ENCODE data around the gene UHRF1. TPM values are rescaled to one million over a fixed set of nuclear protein-coding genes. Genes with fewer than 3 reads are reported as not detected.
A peak's percentile ranks its signal among the peaks of the same experiment; 100 is the strongest.

UHRF1 gene
- total RNA-seq, 3 donors from 2014 or later (not counting 1 experiment from before 2014, with no cell fraction given) = 2.8 to 4.6 (median 4.1) TPM

DNA sequence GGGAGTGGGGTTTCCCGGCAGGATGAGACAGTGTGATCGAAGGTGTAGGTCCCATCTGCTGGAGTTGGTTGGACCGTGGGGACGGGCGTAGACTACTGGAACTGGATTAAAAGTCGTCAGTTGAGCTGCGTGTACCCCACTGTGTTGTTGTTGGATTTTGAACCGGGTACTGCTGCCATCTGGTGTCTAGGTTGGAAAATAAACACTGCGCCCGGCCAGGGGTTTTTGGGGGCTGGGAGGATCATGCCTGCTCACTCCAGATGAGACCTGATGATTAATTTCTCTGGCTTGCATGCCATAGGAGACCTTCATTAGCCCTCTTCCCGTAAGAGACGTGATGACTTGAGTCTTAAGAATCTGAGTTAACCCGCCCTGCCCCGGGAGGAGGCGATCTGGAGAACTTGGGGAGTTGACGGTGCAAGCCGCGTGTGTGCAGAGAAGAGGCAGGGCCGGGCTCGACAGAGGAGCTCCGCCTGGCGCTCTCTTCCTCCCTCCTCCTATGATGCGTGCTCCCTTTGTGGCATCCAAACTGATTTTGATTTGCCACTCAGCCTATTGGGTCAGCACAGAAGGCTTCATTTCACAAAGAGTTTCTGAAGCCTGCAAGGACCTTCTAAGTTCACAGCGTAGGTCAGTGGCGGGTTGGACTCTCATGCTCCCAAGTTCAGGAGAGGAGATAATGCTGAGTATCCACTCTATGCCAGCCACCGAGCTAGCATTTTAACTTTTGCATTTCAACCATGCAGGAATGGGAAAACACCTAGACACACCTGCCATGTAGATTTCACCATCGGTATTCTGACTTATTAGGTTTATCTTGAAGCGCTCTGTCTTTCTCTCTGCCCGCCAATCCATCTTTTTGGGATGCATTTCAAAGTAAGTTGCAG lies 2.7 kb downstream of the UHRF1 start:
- DNase-seq (peak; percentile 40 to 86), ATAC-seq (peak in 2 of 3 donors; percentile 10 to 11)
- H3K4me3 ChIP-seq (ENCODE audit: low read length) = no peak overlapping the region
- no peaks in the 10 kb centered on the region for H3K27me3 Mint-ChIP-seq (ENCODE audit: low read depth in 2 of 2)
- H3K27me3 ChIP-seq (ENCODE audit: control insufficient read depth, insufficient read depth, low read length) = no peaks in the 10 kb centered on the region
- intact Hi-C loops (cut with micrococcal nuclease) = loop anchor here (1.0 to 2.0 kb wide), 2 partner anchors 40 to 101 kb away; no protein-coding TSS in a partner anchor
- peaks cover 74% of the 10 kb centered on the region for H3K4me1 ChIP-seq (ENCODE audit: control insufficient read depth, insufficient read depth, low read length)
- peaks cover 69 to 74% of the 10 kb centered on the region in 2 donors for H3K4me1 Mint-ChIP-seq
- H3K9me3 Mint-ChIP-seq = no peaks in the 10 kb centered on the region
- no peaks in the 10 kb centered on the region for H3K9me3 ChIP-seq (ENCODE audit: control insufficient read depth, insufficient read depth, low read length)
- peak overlapping the region; percentile 31 for H3K27ac ChIP-seq (ENCODE audit: low read length)
- no peaks in the 10 kb centered on the region for H3K36me3 ChIP-seq (ENCODE audit: control insufficient read depth, insufficient read depth, low read length)
- peak overlapping the region; percentile 88 for H3K4me3 Mint-ChIP-seq
- WGBS (ENCODE audit: insufficient coverage) = 32% methylated on average over 29 of the region's 29 CpGs
- peak overlapping the region; percentile 97 to 98 for H3K27ac Mint-ChIP-seq
- H3K36me3 Mint-ChIP-seq = no peaks in the 10 kb centered on the region
- TF ChIP-seq, protein P1, sequence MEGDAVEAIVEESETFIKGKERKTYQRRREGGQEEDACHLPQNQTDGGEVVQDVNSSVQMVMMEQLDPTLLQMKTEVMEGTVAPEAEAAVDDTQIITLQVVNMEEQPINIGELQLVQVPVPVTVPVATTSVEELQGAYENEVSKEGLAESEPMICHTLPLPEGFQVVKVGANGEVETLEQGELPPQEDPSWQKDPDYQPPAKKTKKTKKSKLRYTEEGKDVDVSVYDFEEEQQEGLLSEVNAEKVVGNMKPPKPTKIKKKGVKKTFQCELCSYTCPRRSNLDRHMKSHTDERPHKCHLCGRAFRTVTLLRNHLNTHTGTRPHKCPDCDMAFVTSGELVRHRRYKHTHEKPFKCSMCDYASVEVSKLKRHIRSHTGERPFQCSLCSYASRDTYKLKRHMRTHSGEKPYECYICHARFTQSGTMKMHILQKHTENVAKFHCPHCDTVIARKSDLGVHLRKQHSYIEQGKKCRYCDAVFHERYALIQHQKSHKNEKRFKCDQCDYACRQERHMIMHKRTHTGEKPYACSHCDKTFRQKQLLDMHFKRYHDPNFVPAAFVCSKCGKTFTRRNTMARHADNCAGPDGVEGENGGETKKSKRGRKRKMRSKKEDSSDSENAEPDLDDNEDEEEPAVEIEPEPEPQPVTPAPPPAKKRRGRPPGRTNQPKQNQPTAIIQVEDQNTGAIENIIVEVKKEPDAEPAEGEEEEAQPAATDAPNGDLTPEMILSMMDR (IDR thresholded peaks at IDR 0.05) = peak; percentile 56

DNA sequence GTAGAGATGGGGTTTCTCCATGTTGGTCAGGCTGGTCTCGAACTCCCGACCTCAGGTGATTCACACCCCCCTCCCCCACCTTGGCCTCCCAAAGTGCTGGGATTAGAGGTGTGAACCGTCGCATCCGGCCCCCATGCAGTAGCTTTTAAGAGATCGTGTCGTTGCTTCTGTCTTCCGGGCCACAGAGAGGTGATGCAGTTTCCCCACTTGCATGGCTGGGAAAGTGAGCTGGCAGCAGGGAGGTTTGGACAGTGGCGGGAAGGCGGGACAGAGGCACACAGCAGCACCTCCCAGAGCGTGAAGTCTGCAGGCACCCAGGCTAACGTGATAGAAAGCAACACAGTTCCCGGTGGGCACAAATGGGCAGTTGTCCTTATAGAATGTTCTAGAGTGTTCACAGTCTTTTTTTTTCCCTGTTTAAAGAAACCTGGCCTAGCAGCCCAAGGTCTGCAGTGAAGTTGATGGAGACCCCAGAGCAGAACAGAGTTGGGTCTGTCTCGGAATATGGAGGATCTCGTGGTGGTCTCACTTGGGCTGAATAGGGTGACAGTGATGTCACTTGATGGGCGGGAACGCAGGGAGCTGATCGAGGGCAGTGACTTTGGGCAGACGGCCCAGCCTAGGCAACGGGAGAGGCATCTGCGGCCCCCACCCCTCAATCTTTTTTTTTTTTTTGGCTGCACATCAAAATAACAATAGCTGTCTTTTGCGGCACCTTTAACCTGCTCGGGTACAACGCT lies 4.9 kb downstream of the UHRF1 start:
- peak overlapping the region; percentile 100 for H3K4me3 Mint-ChIP-seq
- Histone ChIP-seq H3K27ac (ENCODE audit: low read length) (peak overlapping the region; percentile 78), H3K9me3 (ENCODE audit: control insufficient read depth, insufficient read depth, low read length) (no peaks in the 10 kb centered on the region), H3K4me3 (ENCODE audit: low read length) (peak overlapping the region; percentile 59), H3K4me1 (ENCODE audit: control insufficient read depth, insufficient read depth, low read length) (peaks cover 70% of the 10 kb centered on the region), H3K36me3 (ENCODE audit: control insufficient read depth, insufficient read depth, low read length) (no peaks in the 10 kb centered on the region), H3K27me3 (ENCODE audit: control insufficient read depth, insufficient read depth, low read length) (no peaks in the 10 kb centered on the region)
- H3K27ac Mint-ChIP-seq = peak overlapping the region; percentile 97 to 98
- DNase-seq = peak in 1 of 2 donors; percentile 73
- H3K9me3 Mint-ChIP-seq = no peaks in the 10 kb centered on the region
- WGBS (ENCODE audit: insufficient coverage) = 54% methylated on average over 24 of the region's 24 CpGs
- TF ChIP-seq, protein P1 (IDR thresholded peaks at IDR 0.05) = no peak
- peaks cover 59 to 63% of the 10 kb centered on the region in 2 donors for H3K4me1 Mint-ChIP-seq
- H3K36me3 Mint-ChIP-seq = no peaks in the 10 kb centered on the region
- intact Hi-C loops (cut with micrococcal nuclease) = loop anchor here (2.0 kb wide), 1 partner anchor 55 kb away; the partner anchor contains the start of gene KDM4B
- H3K27me3 Mint-ChIP-seq (ENCODE audit: low read depth in 2 of 2) = no peaks in the 10 kb centered on the region
- no peak for ATAC-seq

DNA sequence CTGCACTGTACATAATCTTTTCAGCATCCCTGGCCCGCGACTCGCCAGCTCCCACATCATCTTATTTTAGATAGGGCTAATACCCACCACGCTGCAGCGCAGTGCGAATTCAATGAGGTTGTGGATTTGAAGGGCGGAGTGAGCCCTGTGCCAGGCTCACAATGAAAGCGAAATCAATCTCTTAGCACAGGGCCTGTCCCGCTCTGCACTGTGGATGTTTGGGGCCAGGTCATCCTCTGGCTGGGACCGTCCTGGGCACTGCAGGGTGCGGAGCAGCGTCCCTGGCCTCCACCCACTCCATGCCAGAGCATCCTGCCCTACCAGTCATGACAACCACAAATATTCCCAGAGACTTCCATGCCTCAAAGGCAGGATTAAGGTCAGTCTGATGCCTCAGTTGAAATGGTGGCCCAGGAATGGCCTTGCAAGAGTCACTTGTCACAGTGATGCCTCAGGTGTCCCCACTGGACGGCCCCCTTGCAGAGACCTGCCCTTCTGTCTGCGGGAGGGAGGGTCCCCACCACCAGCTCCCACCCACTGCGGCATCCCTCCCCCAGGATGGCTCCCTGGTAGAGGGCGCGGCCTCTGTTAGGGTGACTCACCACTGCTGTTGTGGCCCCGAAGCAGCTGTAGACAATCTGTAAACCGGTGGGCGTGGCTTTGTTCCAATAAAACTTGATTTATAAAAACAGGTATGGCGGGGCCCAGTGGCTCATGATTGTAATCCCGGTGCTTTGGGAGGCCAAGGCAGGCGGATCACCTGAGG lies 5.6 kb downstream of the UHRF1 start:
- DNase-seq (peak; percentile 65 to 85), ATAC-seq (peak; percentile 67 to 81 (median 75))
- Histone ChIP-seq H3K9me3 (ENCODE audit: control insufficient read depth, insufficient read depth, low read length) (no peaks in the 10 kb centered on the region), H3K27me3 (ENCODE audit: control insufficient read depth, insufficient read depth, low read length) (no peaks in the 10 kb centered on the region), H3K4me3 (ENCODE audit: low read length) (peak overlapping the region; percentile 59), H3K36me3 (ENCODE audit: control insufficient read depth, insufficient read depth, low read length) (no peaks in the 10 kb centered on the region), H3K4me1 (ENCODE audit: control insufficient read depth, insufficient read depth, low read length) (peaks cover 68% of the 10 kb centered on the region), H3K27ac (ENCODE audit: low read length) (peak overlapping the region; percentile 78)
- Mint-ChIP-seq H3K4me3 (peak overlapping the region; percentile 100), H3K27me3 (ENCODE audit: low read depth in 2 of 2) (no peaks in the 10 kb centered on the region), H3K4me1 (peaks cover 59 to 63% of the 10 kb centered on the region in 2 donors), H3K9me3 (no peaks in the 10 kb centered on the region), H3K27ac (peak overlapping the region; percentile 97 to 98), H3K36me3 (no peaks in the 10 kb centered on the region)
- TF ChIP-seq, protein P1 (IDR thresholded peaks at IDR 0.05) = no peak
- WGBS (ENCODE audit: insufficient coverage) = 41% methylated on average over 23 of the region's 23 CpGs
- intact Hi-C loops (cut with micrococcal nuclease) = loop anchor here (2.0 kb wide), 1 partner anchor 54 kb away; the partner anchor contains the start of gene KDM4B
